ENCODE results near the gene RBM14. TPM values are rescaled to one million over a fixed set of nuclear protein-coding genes. Genes with fewer than 3 reads are reported as not detected.

RBM14 gene
- total and polyA plus RNA-seq, 10 of the 15 experiments (the other 5 are each of a cell fraction or from before 2014, with no cell fraction given), result 5.4 to 140 (median 44.5) TPM

DNA sequence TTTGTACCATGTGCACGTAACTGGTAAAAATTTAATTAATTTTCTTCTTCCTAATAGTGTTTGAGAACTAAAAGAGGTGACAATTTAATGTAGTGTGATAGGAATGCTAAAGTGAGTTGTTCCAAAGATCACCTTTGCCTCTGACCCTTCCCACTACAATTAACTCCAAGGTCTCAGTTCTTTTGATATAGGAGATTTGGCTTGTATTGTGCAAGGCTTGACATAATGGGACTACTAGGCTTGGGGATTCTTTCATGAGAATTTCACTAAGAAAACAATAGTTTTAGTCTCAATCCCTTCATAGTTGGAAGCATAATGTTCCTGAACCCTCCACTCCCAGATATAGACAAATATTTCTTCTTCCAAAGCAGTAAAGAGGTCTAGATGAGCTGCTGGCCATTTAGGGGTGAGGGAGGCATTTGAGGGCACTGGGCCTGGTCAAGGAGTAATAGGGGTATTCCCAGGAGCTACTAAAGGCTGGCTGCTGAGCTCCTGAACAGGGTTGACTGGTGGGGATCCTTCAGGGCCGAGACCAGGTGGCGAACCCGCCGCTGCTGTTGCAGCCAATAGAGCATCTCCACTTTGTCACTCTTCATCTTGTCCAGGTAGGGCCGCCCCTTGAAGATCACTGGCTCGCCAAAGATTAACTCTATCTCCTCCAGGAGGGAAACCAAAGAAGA is 26.3 kb upstream of the RBM14 start (continued):
- TF ChIP-seq, protein P1, sequence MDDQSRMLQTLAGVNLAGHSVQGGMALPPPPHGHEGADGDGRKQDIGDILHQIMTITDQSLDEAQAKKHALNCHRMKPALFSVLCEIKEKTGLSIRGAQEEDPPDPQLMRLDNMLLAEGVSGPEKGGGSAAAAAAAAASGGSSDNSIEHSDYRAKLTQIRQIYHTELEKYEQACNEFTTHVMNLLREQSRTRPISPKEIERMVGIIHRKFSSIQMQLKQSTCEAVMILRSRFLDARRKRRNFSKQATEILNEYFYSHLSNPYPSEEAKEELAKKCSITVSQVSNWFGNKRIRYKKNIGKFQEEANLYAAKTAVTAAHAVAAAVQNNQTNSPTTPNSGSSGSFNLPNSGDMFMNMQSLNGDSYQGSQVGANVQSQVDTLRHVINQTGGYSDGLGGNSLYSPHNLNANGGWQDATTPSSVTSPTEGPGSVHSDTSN (IDR thresholded peaks at IDR 0.05; ENCODE audit: insufficient replicate concordance, low read depth, low read length), result no peak
- TF ChIP-seq SUZ12 (IDR thresholded peaks at IDR 0.05; ENCODE audit: unreplicated experiment), result no peak
- no peak for TF ChIP-seq RUNX3 (IDR thresholded peaks at IDR 0.05; ENCODE audit: low read length)
- no peak for TF ChIP-seq PAX5 (IDR thresholded peaks at IDR 0.05; ENCODE audit: borderline replicate concordance, low read depth, low read length)

DNA sequence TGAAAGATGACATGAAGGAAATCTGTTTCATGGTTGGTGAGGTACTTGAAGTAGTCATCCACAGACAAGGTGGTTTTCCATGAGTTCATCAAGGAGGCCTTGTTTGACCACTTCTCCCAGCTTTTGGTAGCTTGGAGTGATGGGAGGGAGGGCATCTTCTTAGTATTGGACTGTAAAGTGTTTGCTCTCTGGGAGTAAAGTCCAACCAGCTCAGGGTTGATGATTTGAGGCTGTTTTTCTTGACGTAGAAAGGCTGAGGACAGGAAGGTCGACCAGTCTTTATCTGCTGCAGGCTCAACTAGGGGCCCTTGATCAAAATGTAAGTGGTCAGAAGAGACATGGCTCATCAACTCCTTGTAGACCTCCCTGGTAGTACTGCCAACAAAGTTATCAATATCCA is 25.3 kb upstream of the RBM14 start:
- ChIA-PET CTCF (interaction anchor here (1.2 to 7.7 kb wide), 7 partner anchors 10 to 87 kb away, joined by 3 to 75 read pairs (median 10); partner anchors contain the start of genes RBM4 and RBM4B), SMC1A (ENCODE audit: uncharacterized antibody, unreplicated experiment) (interaction anchor here (1.2 to 4.2 kb wide), 5 partner anchors 11 to 87 kb away, joined by 4 to 13 read pairs (median 7); partner anchors contain the start of genes RBM14 and RBM4B), RAD21 (ENCODE audit: unreplicated experiment) (interaction anchor here (0.9 to 3.3 kb wide), 4 partner anchors 26 to 87 kb away, joined by 3 to 27 read pairs (median 4); partner anchors contain the start of gene RBM4B), POLR2A (interaction anchor here (1.0 to 6.9 kb wide), 3 partner anchors 20 to 86 kb away, joined by 3 to 60 read pairs (median 26); partner anchors contain the start of genes RBM14 and RBM4B)
- no peak overlapping the region for H3K27ac ChIP-seq (ENCODE audit: control insufficient read depth, insufficient read depth)
- BruUV-seq (replicated peaks), result no TSS peak
- H3K27me3 ChIP-seq (replicated peaks in 1 of 2; ENCODE audit: control insufficient read depth in 2 of 2, insufficient read depth in 2 of 2, low read length in 1 of 2), result no peaks in the 10 kb centered on the region
- H3K36me3 ChIP-seq (ENCODE audit: control insufficient read depth in 2 of 2, insufficient read depth in 2 of 2, low read length in 1 of 2), result no peaks in the 10 kb centered on the region
- no peak overlapping the region for H3K9ac ChIP-seq (ENCODE audit: control insufficient read depth, insufficient read depth, low read length)
- FAIRE-seq, result no peak
- in situ Hi-C loops (cut with MboI) (no loop called here), intact Hi-C loops (cut with micrococcal nuclease; ENCODE audit: unreplicated experiment) (loop anchor here (5.0 kb wide), 1 partner anchor 86 kb away; the partner anchor contains the start of gene RBM4B)
- peaks cover 22% of the 10 kb centered on the region for H3K79me2 ChIP-seq (ENCODE audit: control insufficient read depth, insufficient read depth, low read length)
- H3K4me3 ChIP-seq, result no peak overlapping the region
- no peak overlapping the region for H2AFZ ChIP-seq (ENCODE audit: control insufficient read depth, low read depth, low read length)
- ATAC-seq, result no peak
- no peak for DNase-seq (ENCODE audit: low read depth, low spot score)
- WGBS (ENCODE audit: insufficient coverage, insufficient replicate concordance, low lambda C conversion rate, missing lambda C conversion rate), result 21% methylated on average over 2 of the region's 2 CpGs
- no peak for TF ChIP-seq ZNF622 (IDR thresholded peaks at IDR 0.05)
- no peak for TF ChIP-seq SMAD5 (IDR thresholded peaks at IDR 0.05; ENCODE audit: low read depth)
- no peak for TF ChIP-seq YBX1 (IDR thresholded peaks at IDR 0.05)
- TF ChIP-seq ZNF274 (IDR thresholded peaks at IDR 0.05; ENCODE audit: insufficient read depth, insufficient read length), result no peak
- TF ChIP-seq CBX5 (IDR thresholded peaks at IDR 0.05; ENCODE audit: low read depth), result no peak
- TF ChIP-seq SRF (IDR thresholded peaks at IDR 0.05; ENCODE audit: low read depth in 2 of 2, low read length in 2 of 2), result no peak
- TF ChIP-seq, protein P2, sequence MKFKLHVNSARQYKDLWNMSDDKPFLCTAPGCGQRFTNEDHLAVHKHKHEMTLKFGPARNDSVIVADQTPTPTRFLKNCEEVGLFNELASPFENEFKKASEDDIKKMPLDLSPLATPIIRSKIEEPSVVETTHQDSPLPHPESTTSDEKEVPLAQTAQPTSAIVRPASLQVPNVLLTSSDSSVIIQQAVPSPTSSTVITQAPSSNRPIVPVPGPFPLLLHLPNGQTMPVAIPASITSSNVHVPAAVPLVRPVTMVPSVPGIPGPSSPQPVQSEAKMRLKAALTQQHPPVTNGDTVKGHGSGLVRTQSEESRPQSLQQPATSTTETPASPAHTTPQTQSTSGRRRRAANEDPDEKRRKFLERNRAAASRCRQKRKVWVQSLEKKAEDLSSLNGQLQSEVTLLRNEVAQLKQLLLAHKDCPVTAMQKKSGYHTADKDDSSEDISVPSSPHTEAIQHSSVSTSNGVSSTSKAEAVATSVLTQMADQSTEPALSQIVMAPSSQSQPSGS (IDR thresholded peaks at IDR 0.05; ENCODE audit: low read length), result no peak
- TF ChIP-seq BCL11A (IDR thresholded peaks at IDR 0.05; ENCODE audit: low read depth, low read length), result no peak
- TF ChIP-seq RELA (IDR thresholded peaks at IDR 0.05; ENCODE audit: borderline replicate concordance, partially characterized antibody), result no peak
- TF ChIP-seq SREBF1 (IDR thresholded peaks at IDR 0.05; ENCODE audit: low read length), result no peak
- no peak for TF ChIP-seq POLR2AphosphoS5 (IDR thresholded peaks at IDR 0.05; ENCODE audit: low read length)
- TF ChIP-seq WRNIP1 (IDR thresholded peaks at IDR 0.05; ENCODE audit: borderline replicate concordance, low read depth, low read length), result no peak
- no peak for TF ChIP-seq GABPA (IDR thresholded peaks at IDR 0.05; ENCODE audit: low read depth)
- no peak for TF ChIP-seq SUPT20H (IDR thresholded peaks at IDR 0.05; ENCODE audit: borderline replicate concordance, control insufficient read depth, low read depth, low read length)
- TF ChIP-seq EED (IDR thresholded peaks at IDR 0.05; ENCODE audit: low read depth), result no peak
- TF ChIP-seq, protein P3, sequence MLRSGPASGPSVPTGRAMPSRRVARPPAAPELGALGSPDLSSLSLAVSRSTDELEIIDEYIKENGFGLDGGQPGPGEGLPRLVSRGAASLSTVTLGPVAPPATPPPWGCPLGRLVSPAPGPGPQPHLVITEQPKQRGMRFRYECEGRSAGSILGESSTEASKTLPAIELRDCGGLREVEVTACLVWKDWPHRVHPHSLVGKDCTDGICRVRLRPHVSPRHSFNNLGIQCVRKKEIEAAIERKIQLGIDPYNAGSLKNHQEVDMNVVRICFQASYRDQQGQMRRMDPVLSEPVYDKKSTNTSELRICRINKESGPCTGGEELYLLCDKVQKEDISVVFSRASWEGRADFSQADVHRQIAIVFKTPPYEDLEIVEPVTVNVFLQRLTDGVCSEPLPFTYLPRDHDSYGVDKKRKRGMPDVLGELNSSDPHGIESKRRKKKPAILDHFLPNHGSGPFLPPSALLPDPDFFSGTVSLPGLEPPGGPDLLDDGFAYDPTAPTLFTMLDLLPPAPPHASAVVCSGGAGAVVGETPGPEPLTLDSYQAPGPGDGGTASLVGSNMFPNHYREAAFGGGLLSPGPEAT (IDR thresholded peaks at IDR 0.05; ENCODE audit: low read depth), result no peak
- TF ChIP-seq CREM (IDR thresholded peaks at IDR 0.05; ENCODE audit: low read depth), result no peak
- no peaks in the 10 kb centered on the region for H4K20me1 ChIP-seq (ENCODE audit: control insufficient read depth, insufficient read depth)
- H3K9me3 ChIP-seq (replicated peaks; ENCODE audit: control insufficient read depth, insufficient read depth, low read length), result no peaks in the 10 kb centered on the region
- H3K4me2 ChIP-seq (ENCODE audit: control insufficient read depth, insufficient read depth), result no peak overlapping the region
- peaks cover 13% of the 10 kb centered on the region for H3K4me1 ChIP-seq (ENCODE audit: control insufficient read depth, insufficient read depth, low read length)
